NCI-H510A treated with DMSO at 0.1 percent for 48 hours (cell line): ENCODE measurements around the gene SSBP1.
A peak's percentile ranks its signal among the peaks of the same experiment; 100 is the strongest.
"Not testable (repeated sequence)": the region's sequence is repeated elsewhere in the genome, so short reads cannot be mapped to it uniquely, and the experiment has no call there.

Source experiments
- DNase-seq: peaks from one replicate; lab custom pipeline; 2025; lab: John Stamatoyannopoulos, UW

SSBP1 gene

DNA sequence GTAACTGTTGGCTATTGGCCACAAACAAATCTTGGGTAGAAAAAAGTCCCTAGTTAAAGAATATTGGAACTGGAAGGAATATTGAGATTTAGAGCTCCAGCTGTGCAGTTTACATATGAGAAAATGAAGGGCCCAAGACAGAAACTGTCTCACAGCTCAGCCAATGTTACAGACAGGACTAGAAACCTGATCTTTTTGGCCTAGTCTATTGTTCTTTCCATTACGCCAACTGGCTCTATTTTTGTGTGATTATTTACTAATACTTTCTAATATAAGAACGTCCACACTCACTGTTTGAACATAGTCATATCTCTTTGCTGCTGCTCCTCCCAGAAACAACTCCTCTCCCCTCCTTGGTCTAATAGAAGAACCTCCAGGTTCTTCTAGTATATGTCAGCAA lies 28.8 kb upstream of the SSBP1 start:
- DNase-seq, result no peak

DNA sequence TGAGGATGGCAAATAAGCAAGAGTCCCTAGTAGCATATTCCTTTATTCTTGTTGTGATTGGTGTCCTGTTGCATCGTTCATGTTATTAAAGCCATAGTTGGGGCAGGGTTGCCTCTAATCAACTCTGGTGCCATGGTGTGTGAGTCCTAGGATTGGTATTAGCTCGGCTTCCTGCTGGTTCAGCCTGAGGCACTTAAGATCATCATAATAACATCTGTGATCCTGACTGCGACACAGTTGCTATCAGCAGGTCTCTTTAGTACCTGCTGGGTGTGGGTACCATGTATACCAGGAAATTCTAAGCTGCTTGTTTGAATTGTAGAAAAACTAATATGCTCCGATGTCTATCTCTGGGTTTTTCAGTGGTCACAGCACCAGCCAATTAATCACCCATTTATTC lies 28.4 kb upstream of the SSBP1 start:
- DNase-seq, result no peak

DNA sequence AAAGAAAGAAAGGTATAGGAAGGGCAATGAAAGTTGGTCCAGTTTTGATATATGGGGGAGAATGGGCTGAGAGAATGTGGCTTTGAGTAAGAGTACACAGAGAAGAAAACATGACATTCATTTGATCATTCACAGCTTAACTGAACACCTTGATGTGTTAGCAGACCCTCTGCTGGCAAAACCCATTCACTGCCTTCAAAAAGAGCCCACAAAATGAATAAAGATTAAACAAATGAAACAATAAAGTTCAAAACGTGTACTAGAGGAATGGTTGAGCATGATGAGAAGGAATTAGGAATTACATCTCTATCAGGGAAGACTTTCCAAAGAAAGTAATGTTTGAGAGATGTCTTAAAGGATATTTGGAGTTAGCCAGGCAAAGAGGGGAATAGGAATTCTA lies 27.9 kb upstream of the SSBP1 start:
- no peak for DNase-seq

DNA sequence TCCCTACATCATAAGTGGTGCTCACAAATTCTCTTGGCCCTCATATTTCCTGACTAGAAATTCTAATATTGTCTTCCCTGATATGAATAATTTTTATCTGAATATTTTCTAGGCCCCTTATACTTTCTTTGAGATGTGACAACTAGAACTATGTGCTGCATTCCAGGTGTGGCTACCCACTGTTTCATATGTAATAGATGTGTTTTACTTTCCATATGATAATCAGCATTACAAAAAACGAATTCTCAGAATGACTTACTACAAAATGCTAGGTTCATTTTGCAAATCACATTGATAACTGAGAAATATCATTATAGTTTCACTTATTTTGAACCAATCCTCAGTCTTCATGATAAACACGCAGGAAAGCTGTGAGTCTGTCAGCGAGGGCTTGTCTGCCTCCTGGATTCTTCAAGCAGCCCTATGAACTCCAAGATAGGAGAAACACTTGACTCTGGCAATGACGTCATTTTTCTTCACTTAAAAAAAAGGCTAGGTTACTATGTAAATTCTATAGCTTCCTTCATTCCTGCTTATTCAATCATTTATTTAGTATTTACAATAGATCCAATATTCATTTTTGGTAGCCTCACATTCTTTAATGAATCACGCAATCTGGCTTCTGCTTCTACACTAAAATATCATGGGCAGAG lies 25.4 kb upstream of the SSBP1 start:
- no peak for DNase-seq

DNA sequence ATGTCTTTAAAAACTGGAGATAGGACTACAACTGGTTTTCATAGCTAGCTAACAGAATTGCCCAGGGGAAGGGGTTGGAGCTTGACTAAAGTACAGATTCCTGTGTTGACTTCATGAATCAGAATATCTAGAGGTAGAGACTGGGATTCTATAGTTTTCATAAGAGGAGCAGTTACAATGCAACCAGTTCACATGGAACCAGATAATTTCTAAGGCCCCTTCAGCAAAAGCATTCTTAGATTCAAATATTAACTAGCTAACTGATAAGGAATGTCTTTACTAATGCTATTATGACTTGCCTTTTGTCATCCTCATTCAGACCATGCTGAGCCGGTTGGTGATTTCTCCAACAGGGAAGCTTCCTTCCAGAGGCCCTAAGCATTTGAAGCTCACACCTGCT lies 24.3 kb upstream of the SSBP1 start:
- no peak for DNase-seq

DNA sequence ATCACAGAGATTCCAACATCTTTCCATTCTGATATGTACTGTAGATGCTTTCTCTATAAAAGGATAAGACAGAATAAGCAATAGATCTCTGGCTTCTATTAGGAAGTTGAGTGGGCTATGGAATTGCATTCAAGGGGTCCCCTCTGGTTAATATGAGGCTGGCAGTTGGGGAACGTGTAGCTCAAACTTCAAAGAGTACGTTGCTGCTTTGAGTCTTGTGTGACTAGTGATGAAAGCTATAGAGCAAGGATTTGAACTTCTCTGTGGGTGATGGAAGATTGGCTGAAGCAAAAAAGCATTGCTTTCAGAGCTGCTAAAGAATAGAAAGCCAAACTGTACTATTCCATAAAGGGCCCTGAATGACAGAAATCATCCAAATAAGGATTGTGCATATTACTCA lies 23.6 kb upstream of the SSBP1 start:
- no peak for DNase-seq

DNA sequence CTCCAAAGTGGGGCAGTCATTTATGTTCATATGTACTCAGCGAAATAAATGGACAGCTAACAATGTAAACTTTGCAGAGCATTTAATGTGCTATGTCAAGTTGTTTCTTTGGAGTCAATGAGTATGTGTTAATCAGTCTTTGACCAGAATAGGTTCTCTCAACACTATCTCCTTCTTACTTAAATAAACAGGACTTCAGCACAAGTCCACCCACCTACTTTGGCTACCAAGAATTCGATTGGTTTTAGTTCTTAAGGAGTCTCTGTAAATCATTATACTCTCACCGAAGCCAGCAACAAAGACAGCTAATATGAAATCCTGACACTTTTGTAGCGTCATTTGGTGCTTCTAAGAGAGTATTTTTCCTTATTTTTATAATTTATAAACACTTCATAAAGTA lies 23.1 kb upstream of the SSBP1 start:
- DNase-seq, result no peak

DNA sequence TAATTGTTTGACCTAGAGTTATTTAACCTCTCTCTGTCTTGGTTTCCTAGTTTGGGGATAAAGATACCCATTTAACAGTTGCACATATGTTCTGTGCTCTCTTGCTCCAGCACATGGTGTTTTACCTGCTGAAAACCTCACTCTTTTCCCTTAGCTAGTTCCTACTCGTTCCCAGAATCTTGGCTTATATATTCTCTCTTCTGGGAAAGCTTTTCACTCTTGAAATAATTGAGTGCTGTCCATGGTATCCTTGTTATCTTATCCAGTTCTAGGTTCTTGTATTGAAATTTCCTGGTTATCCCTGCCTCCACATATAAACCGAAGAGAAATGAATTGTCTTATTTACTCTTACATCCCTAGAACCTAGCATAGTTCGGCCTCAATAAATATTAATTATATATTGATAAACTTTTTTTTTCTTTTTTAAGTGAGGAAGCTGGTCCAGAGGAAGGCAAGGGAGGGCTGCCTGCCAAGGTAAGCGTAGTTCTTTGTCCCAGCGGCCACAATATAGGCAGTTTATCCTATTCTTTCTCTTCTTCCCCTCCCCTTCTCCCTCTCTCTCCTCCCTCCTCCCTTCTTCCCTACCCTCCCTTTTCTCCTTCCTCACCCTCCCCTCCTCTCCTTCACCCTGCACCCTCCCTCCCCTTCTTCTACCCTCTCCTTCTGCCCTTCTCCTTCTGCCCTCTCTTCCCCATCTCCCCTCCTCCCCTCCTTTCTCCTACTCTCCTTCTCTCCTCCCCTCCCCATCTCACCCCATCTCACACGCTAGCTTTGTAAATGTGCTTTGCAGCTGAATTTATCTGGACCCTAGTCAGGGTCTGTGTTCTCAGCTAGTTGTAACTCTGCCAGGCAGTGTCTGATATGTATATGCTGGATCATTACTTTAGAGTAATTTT lies 22.1 kb upstream of the SSBP1 start:
- DNase-seq, result no peak

DNA sequence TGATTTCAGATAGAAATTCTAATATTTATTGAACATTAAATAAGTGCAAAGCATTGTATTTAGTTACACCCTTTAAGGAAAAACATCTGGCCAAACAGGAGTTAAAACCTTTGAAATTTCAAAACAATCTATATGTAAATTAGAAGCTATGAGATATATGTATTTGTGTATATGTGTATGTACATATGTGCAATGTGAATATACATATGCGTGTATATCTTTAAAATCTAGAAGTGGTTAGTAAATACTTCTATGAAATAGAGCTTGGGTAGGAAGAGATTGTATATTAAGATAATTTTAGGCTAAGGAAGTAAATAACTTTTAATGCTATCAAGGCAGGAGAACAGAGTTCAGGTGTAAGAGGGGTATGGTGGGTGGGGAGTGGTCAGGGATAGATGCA lies 20.7 kb upstream of the SSBP1 start:
- DNase-seq, result no peak

DNA sequence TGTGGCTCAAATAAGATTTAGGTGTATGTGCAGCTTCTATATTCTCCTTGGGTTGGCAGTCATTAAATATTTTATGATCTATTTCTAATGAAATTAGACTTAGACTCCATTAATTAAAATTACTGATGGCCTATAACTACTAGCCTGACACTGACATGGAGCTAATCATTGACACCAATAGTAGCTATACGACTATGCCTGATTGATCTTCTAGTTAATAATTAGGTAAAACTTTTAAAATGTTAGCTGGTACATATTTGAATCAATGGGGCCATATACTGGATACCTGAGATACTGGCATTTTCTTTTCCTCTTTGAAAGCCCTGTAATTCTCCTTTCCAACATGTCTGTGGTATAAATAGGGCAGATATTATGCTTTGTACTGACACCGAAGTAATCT lies 15.6 kb upstream of the SSBP1 start:
- DNase-seq, result no peak

DNA sequence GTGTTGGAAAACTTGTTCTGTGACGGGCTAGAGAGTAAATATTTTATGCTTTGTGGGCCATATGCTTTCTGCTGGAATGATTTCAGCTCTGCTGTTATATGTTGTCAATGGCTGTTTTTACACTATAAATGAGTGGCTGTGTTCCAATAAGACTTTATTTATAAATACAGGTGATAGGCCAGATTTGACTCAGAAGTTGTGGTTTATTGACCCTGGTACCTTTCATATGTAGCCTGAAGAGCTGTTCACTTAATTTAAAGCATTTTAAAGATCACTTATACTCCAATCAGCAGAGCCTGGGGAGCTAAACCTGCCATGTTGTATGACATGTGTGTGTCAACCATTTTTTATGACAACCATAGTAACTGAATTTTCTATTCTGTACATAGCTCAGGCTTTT lies 9.1 kb upstream of the SSBP1 start:
- DNase-seq, result no peak

DNA sequence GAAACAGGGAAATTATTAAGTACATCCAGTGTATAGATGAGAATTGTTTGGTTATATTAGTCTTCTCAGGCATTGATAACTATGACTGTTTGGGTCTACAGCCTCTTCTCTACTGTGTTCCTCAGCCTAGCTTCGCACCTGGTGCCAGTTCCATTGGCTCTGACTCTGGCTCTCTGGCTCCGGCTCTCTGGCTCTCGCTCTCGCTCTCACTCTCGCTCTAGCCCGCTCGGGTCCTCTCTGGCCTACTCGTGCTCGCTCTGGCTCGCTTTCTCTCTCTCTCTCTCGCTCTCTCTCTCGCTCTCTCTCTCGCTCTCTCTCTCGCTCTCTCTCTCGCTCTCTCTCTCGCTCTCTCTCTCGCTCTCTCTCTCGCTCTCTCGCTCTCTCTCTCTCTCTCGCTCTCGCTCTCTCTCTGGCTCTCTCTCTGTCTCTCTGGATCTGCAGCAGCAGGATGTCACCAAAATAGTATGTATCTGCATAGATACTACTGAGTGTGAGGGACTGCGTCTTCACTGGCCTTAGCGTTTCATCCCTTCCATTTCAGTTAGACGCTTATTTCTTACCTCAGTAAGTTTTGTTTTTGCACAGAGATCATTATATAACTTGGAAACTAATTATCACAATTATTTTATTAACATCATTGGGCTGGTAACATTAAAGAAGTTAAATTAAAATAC lies 6.5 kb upstream of the SSBP1 start:
- DNase-seq, result no peak

DNA sequence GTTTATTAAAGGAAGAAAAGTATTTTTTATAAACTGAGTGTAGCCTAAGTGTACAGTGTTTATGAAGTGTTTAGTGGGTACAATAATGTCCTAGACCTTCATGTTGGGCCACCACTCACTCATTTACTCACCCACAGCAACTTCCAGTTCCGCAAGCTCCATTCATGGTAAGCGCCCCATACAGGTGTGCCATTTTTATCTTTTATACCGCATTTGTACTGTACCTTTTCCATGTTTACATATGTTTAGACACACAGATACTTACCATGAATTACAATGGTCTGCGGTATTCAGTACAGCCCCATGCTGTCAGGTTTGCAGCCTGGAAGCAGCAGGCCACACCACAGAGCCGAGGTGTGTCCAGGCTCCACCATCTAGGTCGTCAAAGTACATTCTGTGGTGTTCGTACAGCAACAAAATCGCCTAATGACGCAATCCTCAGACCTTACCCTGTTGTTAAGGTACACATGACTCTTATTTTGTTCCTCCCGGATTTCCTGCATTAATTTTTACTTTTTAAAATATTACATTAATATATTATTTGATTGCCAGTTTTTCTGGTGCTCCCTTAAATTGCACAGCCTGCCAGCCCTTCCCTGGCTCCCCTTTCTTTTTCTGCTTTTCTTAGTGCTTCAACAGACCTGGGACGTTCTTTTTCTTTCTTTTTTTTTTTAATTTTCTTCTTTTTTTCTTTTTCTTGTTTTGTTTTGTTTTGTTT lies 881 bp upstream of the SSBP1 start:
- DNase-seq, result peak; percentile 34

DNA sequence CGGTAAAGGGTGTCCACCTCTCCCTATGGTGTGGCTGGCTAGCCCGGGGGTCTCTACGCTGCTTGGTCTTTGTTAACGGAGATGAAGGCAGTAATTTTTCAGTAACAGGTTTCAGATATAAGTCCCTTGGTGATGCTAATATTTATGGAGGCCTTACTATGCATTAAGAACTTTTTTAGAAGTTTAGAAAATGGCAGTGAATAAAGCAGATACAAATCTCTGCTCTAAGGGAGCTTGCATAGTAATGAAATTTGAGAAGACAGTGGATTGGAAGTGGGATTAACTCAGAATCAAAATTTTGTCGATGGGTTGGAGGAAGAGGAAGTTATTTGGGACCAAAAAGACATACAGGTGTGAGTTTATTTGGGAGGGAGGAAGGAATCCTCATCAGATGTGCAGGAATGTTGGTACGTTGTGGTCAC lies 445 bp downstream of the SSBP1 start:
- no peak for DNase-seq

DNA sequence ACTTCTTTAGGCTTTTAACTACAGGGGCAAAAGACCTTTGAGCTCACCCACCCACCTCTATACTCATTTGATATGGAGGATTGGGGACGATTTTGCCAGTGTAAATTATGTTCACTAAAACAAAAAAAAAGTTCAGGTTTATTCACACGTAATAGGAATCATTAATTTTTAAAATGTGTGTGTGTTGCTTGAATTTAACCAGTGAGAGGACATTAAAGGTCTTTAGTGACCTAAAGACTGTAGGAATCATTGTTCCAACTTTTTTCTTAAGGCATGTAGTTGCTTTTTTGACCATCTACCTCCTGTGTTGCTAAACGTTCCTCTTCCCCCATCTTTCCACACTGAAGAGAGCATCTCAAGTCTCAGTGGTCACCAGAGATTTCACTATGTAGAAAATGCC lies 1.1 kb downstream of the SSBP1 start:
- no peak for DNase-seq

DNA sequence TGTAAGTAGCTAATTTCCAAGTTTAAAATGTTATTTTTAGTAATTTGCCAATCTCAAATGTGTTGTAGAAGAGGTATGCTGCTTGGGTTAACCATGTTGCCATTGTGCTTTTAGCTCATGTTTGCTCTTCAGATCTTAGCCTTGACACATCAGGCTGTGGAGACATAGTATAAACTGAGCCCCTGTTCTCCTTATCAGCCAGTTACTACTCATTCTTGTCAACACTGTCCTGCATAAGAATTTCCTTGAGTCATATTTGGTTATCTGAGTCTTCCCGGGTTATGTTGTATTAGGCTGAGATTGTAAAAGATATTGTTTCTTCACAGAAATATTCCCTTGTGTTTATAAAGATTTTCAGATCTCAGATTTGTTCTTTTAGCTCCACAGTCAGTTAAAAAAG lies 4.1 kb downstream of the SSBP1 start:
- DNase-seq, result no peak

DNA sequence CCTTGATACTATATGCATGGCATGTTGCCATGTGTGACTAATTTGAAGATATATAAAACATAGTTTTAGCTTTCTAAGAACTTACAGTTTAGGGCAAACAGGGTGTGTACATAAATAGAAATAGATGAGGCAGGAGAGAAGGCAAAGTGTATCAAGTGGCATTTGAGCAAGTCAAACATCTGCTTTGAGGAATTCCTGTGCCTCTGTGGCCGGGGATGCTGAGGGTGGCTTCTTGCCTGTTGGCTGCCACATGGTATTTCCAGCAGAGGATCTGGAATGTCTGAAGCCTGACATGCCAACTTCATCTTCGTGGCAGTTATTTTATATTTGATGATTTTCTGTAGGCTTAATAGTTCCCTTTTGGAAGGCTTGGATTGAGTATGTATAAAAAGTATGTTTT lies 6.0 kb downstream of the SSBP1 start:
- DNase-seq, result no peak

DNA sequence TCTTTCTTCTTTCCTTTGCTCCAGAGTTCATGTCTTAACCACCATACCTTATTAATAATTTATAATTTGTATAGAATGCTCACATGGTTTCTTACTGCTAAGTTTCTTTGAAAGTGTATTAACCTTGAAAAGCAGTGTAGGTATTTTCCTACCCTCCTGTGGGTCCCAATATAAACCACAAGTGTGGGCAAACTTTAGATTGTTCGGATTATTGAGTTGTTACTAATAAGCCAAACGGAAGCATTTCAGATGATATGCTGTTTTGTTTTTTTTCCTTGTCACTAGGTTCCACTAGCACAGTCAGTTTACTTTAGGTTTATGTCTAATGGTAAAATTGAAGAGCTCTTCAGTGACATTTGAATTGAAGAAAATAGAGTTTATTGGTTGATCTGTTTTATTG lies 10.2 kb downstream of the SSBP1 start:
- DNase-seq, result no peak

DNA sequence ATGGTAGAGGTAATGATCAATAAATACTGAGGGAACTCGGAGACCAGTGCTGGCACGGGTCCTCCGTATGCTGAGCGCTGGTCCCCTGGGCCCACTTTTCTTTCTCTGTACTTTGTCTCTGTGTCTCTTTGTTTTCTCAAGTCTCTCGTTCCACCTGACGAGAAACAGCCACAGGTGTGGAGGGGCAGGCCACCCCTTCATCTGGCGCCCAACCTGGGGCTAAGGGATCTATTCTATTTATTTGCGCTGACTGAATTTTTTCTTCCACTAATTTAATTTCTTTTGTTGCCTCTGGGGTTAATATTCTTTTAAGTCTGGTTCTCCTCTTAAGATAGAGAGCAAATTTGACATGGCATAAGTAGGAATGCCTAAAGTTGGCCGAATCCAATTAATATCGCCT lies 13.7 kb downstream of the SSBP1 start:
- not testable (repeated sequence) for DNase-seq

DNA sequence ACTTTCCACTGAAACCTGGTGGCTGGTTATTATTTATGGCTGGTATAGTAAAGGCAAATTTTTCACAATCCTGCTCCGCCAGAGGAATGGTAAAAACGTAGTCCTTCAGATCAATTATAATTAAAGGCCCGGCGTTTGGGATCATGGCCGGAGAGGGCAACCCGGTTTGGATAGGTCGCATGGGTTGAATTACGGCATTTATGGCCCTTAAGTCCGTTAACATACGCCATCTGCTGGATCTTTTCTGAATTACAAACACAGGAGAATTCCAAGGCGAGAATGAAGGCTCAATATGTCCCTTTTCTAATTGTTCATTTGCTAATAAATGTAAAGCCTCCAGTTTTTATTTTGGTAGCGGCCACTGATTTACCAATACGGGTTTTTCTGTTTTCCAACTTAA lies 14.5 kb downstream of the SSBP1 start:
- no peak for DNase-seq

DNA sequence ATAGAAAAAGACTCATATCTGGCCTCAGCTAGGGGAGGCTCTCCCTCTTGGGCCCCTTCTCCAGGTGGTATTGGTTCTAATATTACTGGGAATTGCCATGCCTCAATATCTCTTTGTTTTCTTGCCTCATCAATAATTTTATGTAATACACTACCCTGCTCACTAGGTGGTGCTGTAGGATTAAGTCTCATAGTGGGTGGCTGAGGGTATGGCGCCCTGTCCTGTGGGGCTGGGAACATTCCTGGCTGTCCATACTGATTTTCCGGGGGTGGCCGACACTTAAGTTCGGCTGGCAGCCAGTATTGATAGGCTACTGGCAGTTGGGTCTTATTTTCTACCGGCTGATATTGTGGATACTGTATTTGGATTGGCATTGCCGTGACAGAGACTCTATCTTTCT lies 16.8 kb downstream of the SSBP1 start:
- DNase-seq, result peak; percentile 8

DNA sequence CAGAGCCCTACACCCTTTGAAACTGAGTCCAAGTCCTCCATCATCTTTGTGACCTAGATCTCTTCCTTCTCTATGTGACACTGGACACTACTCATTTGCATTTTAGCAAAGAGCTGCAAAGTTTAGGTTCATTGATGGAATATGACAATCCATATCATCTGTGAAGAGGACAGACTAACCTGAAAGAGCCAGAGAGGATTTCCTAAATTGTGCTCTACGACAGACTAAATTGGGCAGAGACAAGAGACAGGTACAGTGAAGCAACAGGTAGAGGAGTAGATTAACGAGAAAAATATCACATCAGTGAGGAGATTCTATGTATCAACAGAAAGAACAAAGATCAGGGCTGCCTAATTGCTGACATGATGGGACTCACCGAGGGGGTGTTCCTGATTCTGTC lies 25.6 kb downstream of the SSBP1 start, which contains the start of gene TAS2R3:
TSS of gene TAS2R3 (plus strand) at position 301 of the 400 bp plus-strand sequence. CDS start at position 363, 62 bp downstream.
- no peak for DNase-seq
